Mesodermal cell (in vitro differentiated cells): ENCODE measurements around the gene SMG7.

Experiments
- H3K27ac ChIP-seq: 2 replicates; pipeline ENCODE4 v1.7.0; 2013; ENCODE audit warnings: mild to moderate bottlenecking, low read depth, low read length, moderate library complexity; ENCODE audit not compliant: severe bottlenecking
- H3K36me3 ChIP-seq: 2 replicates; pipeline ENCODE4 v1.7.1; 2013; ENCODE audit warnings: mild to moderate bottlenecking, low read length, moderate library complexity; ENCODE audit not compliant: control insufficient read depth, insufficient read depth
- H3K4me1 ChIP-seq: one replicate; pipeline ENCODE4 v1.7.1; 2013; ENCODE audit warnings: mild to moderate bottlenecking, low read length; ENCODE audit not compliant: insufficient read depth, control insufficient read depth, poor library complexity, severe bottlenecking
- H3K4me3 ChIP-seq: 2 replicates; pipeline ENCODE4 v1.7.0; 2013; ENCODE audit warnings: low read length, control low read depth, mild to moderate bottlenecking; ENCODE audit not compliant: insufficient read depth, poor library complexity, severe bottlenecking; ENCODE audit errors: extremely low read depth
- H3K9me3 ChIP-seq: 2 replicates; pipeline ENCODE4 v1.7.1; 2013; ENCODE audit warnings: mild to moderate bottlenecking, low read length, moderate library complexity; ENCODE audit not compliant: control insufficient read depth
- WGBS, 2 experiments: methylation state at CpG; one replicate each; pipeline ENCODE4 v1.1.5; 2013; ENCODE audit warnings: missing lambda C conversion rate in 2 of 2; ENCODE audit not compliant: insufficient coverage in 2 of 2; 5-methylcytosine and 5-hydroxymethylcytosine counted together

SMG7 gene

DNA sequence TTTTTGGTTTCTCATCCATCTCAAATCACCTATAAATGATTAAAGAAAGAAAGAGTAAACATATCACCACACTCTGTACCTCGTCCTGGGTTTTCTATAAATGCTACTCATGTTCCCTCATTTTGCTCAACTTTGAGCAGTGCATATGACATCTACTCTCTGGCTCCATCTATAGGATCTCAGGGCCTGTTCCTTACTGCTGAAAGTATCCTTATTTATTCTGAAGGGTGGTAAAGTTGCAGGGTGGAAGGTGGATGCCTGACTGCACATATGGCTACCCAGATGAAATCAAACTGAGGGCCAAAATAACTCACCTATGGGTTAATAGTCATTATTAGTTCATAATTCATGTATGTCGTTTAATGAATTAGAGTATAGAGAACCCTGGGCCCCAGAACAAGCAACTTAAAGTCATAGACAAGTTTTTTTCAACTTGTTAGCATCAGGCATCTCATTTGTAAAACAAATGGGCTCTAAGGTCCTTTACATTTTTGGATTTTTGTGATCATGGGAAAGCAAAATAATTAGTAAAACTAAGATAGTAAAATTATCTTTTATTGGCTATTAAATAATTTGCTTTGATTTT is 71.4 kb downstream of the SMG7 start:
- peaks cover 75% of the 10 kb centered on the region for H3K36me3 ChIP-seq
- H3K4me1 ChIP-seq = no peaks in the 10 kb centered on the region
- no peak overlapping the region for H3K4me3 ChIP-seq
- H3K9me3 ChIP-seq = no peaks in the 10 kb centered on the region
- no CpG with 5 or more reads among the region's 2 CpGs for WGBS, 2 experiments
- no peak overlapping the region for H3K27ac ChIP-seq

DNA sequence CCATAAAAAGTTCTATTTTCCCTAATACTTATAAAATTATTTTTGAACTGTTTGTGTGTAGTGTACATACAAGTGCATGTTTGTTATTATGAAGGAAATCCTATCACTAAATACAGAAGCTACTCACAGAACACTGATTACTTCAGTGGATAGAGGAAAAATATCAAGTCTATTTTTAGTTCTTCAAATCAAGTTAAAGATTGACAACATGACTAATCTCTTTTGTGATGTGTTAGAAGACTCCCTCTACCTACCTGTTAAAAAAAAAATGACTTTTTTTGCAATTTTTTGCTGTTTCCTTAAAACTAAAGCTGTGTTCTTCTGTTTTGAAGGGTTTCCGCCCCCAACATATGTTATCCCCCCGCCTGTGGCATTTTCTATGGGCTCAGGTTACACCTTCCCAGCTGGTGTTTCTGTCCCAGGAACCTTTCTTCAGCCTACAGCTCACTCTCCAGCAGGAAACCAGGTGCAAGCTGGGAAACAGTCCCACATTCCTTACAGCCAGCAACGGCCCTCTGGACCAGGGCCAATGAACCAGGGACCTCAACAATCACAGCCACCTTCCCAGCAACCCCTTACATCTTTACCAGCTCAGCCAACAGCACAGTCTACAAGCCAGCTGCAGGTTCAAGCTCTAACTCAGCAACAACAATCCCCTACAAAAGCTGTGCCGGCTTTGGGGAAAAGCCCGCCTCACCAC is 72.4 kb downstream of the SMG7 start:
- 63 to 90% methylated on average over 1 to 2 of the region's 5 CpGs for WGBS, 2 experiments
- no peaks in the 10 kb centered on the region for H3K4me1 ChIP-seq
- peaks cover 77% of the 10 kb centered on the region for H3K36me3 ChIP-seq
- H3K9me3 ChIP-seq = no peaks in the 10 kb centered on the region
- H3K4me3 ChIP-seq = no peak overlapping the region
- no peak overlapping the region for H3K27ac ChIP-seq

DNA sequence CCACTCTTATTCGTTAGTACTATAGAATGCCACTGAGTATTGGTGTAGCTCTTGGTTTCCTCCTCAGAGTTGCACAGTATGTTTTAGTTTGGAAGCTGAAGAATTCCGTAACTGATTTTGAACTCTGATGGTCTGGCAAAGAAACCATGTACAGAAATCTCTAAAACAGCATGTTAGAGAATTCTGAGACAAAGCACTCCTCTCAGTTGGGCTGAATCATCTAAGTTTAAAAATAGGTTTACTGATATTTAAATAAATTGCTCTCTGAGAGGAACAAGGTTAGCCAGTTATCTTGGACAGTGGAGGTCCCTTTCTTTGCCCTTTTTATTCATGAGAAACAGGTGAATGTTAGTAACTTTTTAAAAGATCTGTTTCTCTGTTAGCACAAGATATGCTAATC is 74.1 kb downstream of the SMG7 start:
- Histone ChIP-seq H3K4me3 (no peak overlapping the region), H3K27ac (no peak overlapping the region), H3K36me3 (peaks cover 77% of the 10 kb centered on the region)

DNA sequence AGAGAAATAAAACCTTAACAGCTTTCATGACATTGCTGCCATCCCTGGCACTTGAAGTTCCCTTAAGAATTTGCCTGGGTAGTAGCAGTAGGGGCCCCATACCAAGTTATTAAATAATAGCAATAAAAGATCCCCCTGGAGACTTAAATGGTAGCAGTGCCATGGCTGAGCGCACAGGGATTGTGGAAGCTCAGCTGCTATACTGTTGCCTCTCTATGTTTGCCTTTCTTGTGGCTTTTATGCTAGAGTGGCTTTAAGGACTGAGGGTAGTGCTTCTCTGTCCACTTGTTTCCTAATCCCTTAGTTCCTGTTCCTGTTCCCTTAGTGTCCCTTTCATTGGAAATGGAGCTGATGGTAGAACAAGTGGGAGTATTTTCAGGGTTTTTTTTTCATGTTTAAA is 75.8 kb downstream of the SMG7 start:
- WGBS, 2 experiments = 100% methylated on average over 1 of the region's 1 CpG
- Histone ChIP-seq H3K4me1 (peaks cover 3% of the 10 kb centered on the region), H3K9me3 (no peaks in the 10 kb centered on the region), H3K27ac (no peak overlapping the region), H3K36me3 (peaks cover 81% of the 10 kb centered on the region), H3K4me3 (no peak overlapping the region)

More for the DNA sequence above, 74.1 kb downstream of the SMG7 start:
- H3K9me3 ChIP-seq = no peaks in the 10 kb centered on the region
- no peaks in the 10 kb centered on the region for H3K4me1 ChIP-seq
- WGBS, 2 experiments = 83 to 100% methylated on average over 1 of the region's 2 CpGs

DNA sequence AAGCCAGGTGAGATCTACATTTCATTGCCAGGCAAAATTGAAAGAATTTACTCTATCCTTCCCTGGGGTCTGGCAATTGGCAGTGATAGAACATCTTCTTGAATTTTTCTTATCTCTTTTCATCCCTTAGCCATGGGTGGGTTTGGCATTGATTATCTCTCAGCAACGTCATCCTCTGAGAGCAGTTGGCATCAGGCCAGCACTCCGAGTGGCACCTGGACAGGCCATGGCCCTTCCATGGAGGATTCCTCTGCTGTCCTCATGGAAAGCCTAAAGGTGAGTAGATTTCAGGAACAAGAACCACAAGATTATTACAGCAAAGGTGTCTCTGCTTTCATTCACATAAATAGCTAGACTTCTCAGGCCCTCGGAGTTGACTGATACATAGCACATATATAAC is 78.6 kb downstream of the SMG7 start:
- peaks cover 71% of the 10 kb centered on the region for H3K36me3 ChIP-seq
- H3K4me3 ChIP-seq = no peak overlapping the region
- 100% methylated on average over 2 of the region's 3 CpGs; no CpG with 5 or more reads in 1 of the 2 experiments for WGBS, 2 experiments
- no peaks in the 10 kb centered on the region for H3K9me3 ChIP-seq
- no peak overlapping the region for H3K27ac ChIP-seq
- H3K4me1 ChIP-seq = peaks cover 3% of the 10 kb centered on the region

DNA sequence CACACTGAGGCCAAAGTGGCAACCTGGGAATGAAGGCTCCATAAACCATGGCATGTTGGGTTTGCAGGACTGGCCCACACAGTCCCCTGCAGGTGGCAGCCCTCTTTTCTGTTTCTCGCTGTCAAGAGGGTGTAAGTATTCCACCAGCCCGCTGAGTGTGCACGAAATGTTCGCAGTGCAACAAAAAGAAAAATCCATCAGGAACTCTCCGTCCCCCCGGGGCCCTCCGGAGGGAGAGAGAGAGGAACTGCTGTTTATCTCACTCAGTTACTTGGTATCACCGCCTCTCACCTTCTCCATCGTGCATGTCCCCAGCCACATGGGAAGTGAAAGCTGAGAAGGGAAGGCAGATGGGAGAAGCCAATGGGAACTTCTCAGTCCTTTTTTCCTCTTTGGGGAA is 79.6 kb downstream of the SMG7 start:
- WGBS, 2 experiments = 95% methylated on average over 6 of the region's 9 CpGs
- Histone ChIP-seq H3K4me3 (no peak overlapping the region), H3K36me3 (peaks cover 69% of the 10 kb centered on the region), H3K4me1 (peaks cover 3% of the 10 kb centered on the region), H3K27ac (no peak overlapping the region), H3K9me3 (no peaks in the 10 kb centered on the region)

DNA sequence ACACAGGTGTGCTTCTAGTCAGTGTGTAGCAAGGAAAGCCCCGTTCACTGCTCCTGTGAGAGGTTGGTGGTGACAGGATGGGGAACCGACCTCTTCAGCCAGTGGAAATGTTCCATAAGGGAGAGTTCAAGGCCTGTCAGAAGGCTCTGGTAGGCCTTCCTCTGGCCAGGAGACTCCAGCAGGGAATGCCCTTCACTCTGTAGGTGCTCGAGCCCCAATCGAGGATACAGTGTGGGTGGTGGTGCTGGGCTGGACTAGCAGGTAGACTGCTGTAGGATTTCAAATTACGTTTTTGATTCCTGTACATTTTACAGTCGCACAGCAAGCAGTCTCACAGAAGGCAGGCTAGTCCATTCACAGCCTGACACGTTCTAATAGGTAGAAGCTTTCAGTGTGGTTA is 80.1 kb downstream of the SMG7 start:
- WGBS, 2 experiments = 91 to 95% methylated on average over 5 to 6 of the region's 7 CpGs
- H3K27ac ChIP-seq = no peak overlapping the region
- peaks cover 69% of the 10 kb centered on the region for H3K36me3 ChIP-seq
- no peak overlapping the region for H3K4me3 ChIP-seq
- no peaks in the 10 kb centered on the region for H3K9me3 ChIP-seq
- H3K4me1 ChIP-seq = peaks cover 3% of the 10 kb centered on the region

DNA sequence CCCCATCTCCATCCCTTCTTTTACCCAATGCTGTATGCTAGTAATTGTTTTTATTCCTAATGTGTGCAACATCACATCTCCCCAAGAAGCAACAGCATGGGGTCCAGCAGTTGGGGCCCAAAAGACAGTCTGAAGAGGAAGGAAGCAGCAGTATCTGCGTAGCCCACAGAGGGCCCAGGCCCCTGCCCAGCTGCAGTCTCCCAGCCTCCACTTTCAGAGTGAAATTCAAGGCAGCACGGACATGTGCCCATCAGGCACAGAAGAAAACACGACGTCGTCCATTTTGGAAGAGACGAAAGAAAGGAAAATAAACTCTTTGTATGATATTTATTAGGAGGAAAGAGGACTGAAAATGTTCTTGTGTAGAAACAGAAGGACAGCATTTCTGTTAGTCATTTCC is 80.6 kb downstream of the SMG7 start:
- Histone ChIP-seq H3K36me3 (peaks cover 71% of the 10 kb centered on the region), H3K4me3 (no peak overlapping the region), H3K27ac (no peak overlapping the region), H3K9me3 (no peaks in the 10 kb centered on the region), H3K4me1 (peaks cover 3% of the 10 kb centered on the region)
- WGBS, 2 experiments = 95 to 97% methylated on average over 5 to 6 of the region's 6 CpGs

DNA sequence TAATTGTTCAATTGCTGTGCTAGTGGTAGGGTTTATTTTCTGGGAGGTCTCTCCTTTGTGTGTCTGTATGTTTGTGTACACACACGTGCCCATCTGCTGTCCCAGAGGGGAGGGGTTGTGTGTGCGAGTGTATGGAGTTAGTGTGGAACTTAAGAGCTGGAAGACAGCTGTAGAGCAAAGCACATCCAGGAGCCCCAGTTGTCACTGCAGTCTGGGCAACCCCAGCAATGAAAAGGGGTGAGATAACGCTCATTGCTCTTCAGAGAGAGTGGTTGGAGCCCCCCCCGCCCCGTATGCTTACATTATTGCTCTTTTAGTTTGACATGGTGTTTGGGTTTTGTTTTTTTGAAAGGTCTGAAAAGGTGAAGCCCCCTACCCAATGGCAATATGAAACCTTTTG is 81.0 kb downstream of the SMG7 start:
- Histone ChIP-seq H3K4me3 (no peak overlapping the region), H3K27ac (no peak overlapping the region), H3K4me1 (peaks cover 3% of the 10 kb centered on the region), H3K9me3 (no peaks in the 10 kb centered on the region), H3K36me3 (peaks cover 67% of the 10 kb centered on the region)
- 79 to 83% methylated on average over 1 to 2 of the region's 5 CpGs for WGBS, 2 experiments

DNA sequence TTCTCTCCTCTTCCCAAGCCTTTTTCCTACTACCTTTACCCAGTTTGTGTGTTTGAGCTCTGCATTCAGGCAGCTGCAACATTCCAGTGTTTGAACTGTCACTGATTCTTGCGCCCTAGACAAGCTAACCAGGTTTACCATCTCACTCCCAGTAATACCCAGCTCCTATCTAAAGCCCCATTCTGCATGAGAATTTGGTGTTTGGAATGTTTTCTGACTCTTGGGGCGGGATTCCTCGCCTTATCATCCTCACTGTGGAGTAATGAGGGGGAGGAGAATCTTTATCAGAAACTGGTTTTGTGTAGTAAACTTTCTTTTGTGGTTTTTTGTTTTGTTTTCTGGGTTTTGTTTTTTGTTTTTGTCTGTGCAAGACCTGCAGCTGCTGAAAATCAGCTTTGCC is 81.5 kb downstream of the SMG7 start:
- WGBS, 2 experiments = 83% methylated on average over 1 of the region's 3 CpGs; no CpG with 5 or more reads in 1 of the 2 experiments
- peaks cover 62% of the 10 kb centered on the region for H3K36me3 ChIP-seq
- H3K27ac ChIP-seq = no peak overlapping the region
- peaks cover 3% of the 10 kb centered on the region for H3K4me1 ChIP-seq
- H3K9me3 ChIP-seq = no peaks in the 10 kb centered on the region
- H3K4me3 ChIP-seq = no peak overlapping the region

DNA sequence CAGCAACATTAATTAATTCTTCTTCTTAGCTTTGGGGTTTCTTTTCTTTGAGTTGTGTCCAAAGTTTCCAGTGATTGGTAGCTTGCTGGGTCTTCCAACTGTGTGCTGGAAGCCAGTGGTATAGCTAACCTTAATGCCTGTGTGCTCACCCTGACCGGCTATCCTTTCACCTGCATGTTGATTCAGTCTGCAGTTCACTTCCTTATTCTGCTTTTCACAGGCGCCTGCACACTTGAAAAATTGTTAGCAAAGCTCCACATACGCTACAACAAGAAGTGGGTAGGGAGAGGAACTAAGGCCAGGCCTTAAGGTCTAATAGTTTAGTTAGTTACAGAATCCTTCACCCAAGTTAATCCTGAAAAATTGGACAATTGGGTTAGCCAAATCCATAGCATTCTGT is 82.3 kb downstream of the SMG7 start:
- no peaks in the 10 kb centered on the region for H3K9me3 ChIP-seq
- no peak overlapping the region for H3K27ac ChIP-seq
- 71% methylated on average over 1 of the region's 3 CpGs; no CpG with 5 or more reads in 1 of the 2 experiments for WGBS, 2 experiments
- peaks cover 54% of the 10 kb centered on the region for H3K36me3 ChIP-seq
- H3K4me1 ChIP-seq = peaks cover 3% of the 10 kb centered on the region
- H3K4me3 ChIP-seq = no peak overlapping the region
